Fibroblast of lung (primary cell): ENCODE measurements around the gene C2CD4C. TPM values are rescaled to one million over a fixed set of nuclear protein-coding genes. Genes with fewer than 3 reads are reported as not detected.

Experiments used
- DNase-seq, 2 donors: peaks; one replicate each; pipeline versions ENCODE4 v3.0.0 to v3.0.0-alpha.2; 2010; ENCODE audit warnings: low read depth in 2 of 2
- H2AFZ ChIP-seq: 2 replicates; pipeline ENCODE4 v1.5.1; 2012; ENCODE audit warnings: low read length, control low read depth, inconsistent platforms
- H3K27ac ChIP-seq: 2 replicates; pipeline ENCODE4 v1.5.1; 2011; ENCODE audit warnings: low read length, control low read depth; ENCODE audit not compliant: insufficient read depth
- H3K27me3 ChIP-seq: 2 replicates; pipeline ENCODE4 v1.5.1; 2011; ENCODE audit warnings: mild to moderate bottlenecking, low read length; ENCODE audit not compliant: control insufficient read depth, insufficient read depth
- H3K36me3 ChIP-seq: 2 replicates; pipeline ENCODE4 v1.5.1; 2011; ENCODE audit warnings: low read length; ENCODE audit not compliant: control insufficient read depth, insufficient read depth
- H3K4me1 ChIP-seq: 2 replicates; pipeline ENCODE4 v1.5.1; 2011; ENCODE audit warnings: low read length; ENCODE audit not compliant: control insufficient read depth, insufficient read depth; ENCODE audit errors: extremely low read depth
- H3K4me2 ChIP-seq: 2 replicates; pipeline ENCODE4 v1.5.1; 2011; ENCODE audit warnings: low read length, control low read depth; ENCODE audit not compliant: insufficient read depth; ENCODE audit errors: extremely low read depth
- H3K4me3 ChIP-seq, 4 experiments: fragments of 200-600 bp in 1 of 4; sonication (generic) in 1 of 4; replicated peaks in 1 of 4; 2 replicates each; pipeline ENCODE4 v1.5.1; 2011 to 2016; ENCODE audit warnings: low read length in 4 of 4, low read depth in 3 of 4, mild to moderate bottlenecking in 3 of 4, control low read depth in 2 of 4, inconsistent platforms in 1 of 4, mixed read lengths in 1 of 4; ENCODE audit not compliant: insufficient read depth in 1 of 4; ENCODE audit errors: control extremely low read depth in 1 of 4
- H3K79me2 ChIP-seq: 2 replicates; pipeline ENCODE4 v1.5.1; 2012; ENCODE audit warnings: mild to moderate bottlenecking, low read length, inconsistent platforms; ENCODE audit not compliant: control insufficient read depth, insufficient read depth
- H3K9ac ChIP-seq: 2 replicates; pipeline ENCODE4 v1.5.1; 2011; ENCODE audit warnings: mild to moderate bottlenecking, low read length, control low read depth; ENCODE audit not compliant: insufficient read depth
- H3K9me3 ChIP-seq: 2 replicates; pipeline ENCODE4 v1.5.1; 2012; ENCODE audit warnings: low read depth, low read length; ENCODE audit not compliant: control insufficient read depth, insufficient read depth
- H4K20me1 ChIP-seq: 2 replicates; pipeline ENCODE4 v1.5.1; 2011; ENCODE audit warnings: low read length; ENCODE audit not compliant: control insufficient read depth, insufficient read depth; ENCODE audit errors: extremely low read depth
- EZH2 ChIP-seq: IDR thresholded peaks from 2 replicates; pipeline ENCODE4 v1.5.1; 2012; ENCODE audit warnings: low read length, control low read depth, mild to moderate bottlenecking; ENCODE audit errors: missing control alignments
- polyA plus RNA-seq, 2 donors: library from polyadenylated mRNA; depleted of rRNA in 1 of 2; stranded (reverse) in 1 of 2; unstranded in 1 of 2; fragments of >200 nt; gene quantifications; 2 replicates each; pipeline ENCODE4 v1.2.1, GENCODE V29; 2011 to 2012; ENCODE audit warnings: missing spikeins in 1 of 2
- total RNA-seq: library from RNA; depleted of rRNA; stranded (reverse); fragments of >200 nt; gene quantifications from 2 replicates; pipeline ENCODE4 v1.2.1, GENCODE V29; 2014
- TF ChIP-seq, protein P1 (sequence below), 2 donors: IDR thresholded peaks in 1 of 2; conservative IDR thresholded peaks in 1 of 2; 1 replicate in 1 of 2; 2 replicates in 1 of 2; pipeline ENCODE4 v1.5.1; 2011 to 2012; ENCODE audit warnings: low read length in 2 of 2, control low read depth in 1 of 2, inconsistent platforms in 1 of 2, low read depth in 1 of 2, mild to moderate bottlenecking in 1 of 2

Gene C2CD4C
- total and polyA plus RNA-seq, 2 donors (not counting 1 experiment from before 2014, with no cell fraction given): 0.17 TPM; not detected in 1

DNA sequence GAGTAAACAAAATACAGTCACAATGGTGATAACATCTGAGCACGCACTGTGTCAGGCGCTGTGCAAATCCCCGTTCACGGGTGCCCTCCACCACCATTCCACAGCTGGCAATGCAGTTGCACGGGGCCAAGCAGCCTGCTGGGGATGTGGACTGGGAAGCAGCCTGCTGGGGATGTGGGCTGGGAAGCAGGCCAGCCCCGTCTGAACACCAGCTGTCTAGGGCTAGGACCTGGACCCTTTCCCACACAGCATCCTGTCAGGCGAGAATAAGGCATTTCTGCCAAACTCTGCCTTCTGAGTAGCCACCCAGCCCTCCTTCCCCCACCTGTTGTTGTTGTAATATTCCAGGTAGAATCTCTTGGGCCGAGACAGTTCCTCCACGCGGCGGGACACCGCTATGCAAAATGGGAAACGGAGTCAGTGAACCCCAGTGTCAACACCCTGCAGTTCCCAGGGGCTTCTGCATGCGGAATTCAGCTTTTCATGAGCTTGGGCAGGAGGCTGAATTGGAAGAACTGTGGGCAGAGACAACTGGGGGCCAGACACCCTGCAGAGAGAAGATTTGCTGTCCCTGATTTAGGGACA, 36.5 kb downstream of the C2CD4C start:
- no peak overlapping the region for H3K4me3 ChIP-seq
- H3K27ac ChIP-seq: no peak overlapping the region
- H4K20me1 ChIP-seq: no peaks in the 10 kb centered on the region
- H3K4me2 ChIP-seq: no peak overlapping the region
- peaks cover 29% of the 10 kb centered on the region for H3K27me3 ChIP-seq
- H3K36me3 ChIP-seq: no peaks in the 10 kb centered on the region
- H3K9ac ChIP-seq: no peak overlapping the region
- no peaks in the 10 kb centered on the region for H3K79me2 ChIP-seq
- peaks cover 2% of the 10 kb centered on the region for H3K4me1 ChIP-seq
- TF ChIP-seq EZH2: no peak
- TF ChIP-seq, protein P1, sequence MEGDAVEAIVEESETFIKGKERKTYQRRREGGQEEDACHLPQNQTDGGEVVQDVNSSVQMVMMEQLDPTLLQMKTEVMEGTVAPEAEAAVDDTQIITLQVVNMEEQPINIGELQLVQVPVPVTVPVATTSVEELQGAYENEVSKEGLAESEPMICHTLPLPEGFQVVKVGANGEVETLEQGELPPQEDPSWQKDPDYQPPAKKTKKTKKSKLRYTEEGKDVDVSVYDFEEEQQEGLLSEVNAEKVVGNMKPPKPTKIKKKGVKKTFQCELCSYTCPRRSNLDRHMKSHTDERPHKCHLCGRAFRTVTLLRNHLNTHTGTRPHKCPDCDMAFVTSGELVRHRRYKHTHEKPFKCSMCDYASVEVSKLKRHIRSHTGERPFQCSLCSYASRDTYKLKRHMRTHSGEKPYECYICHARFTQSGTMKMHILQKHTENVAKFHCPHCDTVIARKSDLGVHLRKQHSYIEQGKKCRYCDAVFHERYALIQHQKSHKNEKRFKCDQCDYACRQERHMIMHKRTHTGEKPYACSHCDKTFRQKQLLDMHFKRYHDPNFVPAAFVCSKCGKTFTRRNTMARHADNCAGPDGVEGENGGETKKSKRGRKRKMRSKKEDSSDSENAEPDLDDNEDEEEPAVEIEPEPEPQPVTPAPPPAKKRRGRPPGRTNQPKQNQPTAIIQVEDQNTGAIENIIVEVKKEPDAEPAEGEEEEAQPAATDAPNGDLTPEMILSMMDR (conservative IDR thresholded peaks at IDR 0.05 in 1 of 2, IDR thresholded peaks at IDR 0.05 in 1 of 2; ENCODE audit: low read depth in 1 of 2, low read length in 2 of 2): no peak
- no peak overlapping the region for H2AFZ ChIP-seq
- H3K9me3 ChIP-seq: no peaks in the 10 kb centered on the region
- DNase-seq: peak; percentile 78 to 81

DNA sequence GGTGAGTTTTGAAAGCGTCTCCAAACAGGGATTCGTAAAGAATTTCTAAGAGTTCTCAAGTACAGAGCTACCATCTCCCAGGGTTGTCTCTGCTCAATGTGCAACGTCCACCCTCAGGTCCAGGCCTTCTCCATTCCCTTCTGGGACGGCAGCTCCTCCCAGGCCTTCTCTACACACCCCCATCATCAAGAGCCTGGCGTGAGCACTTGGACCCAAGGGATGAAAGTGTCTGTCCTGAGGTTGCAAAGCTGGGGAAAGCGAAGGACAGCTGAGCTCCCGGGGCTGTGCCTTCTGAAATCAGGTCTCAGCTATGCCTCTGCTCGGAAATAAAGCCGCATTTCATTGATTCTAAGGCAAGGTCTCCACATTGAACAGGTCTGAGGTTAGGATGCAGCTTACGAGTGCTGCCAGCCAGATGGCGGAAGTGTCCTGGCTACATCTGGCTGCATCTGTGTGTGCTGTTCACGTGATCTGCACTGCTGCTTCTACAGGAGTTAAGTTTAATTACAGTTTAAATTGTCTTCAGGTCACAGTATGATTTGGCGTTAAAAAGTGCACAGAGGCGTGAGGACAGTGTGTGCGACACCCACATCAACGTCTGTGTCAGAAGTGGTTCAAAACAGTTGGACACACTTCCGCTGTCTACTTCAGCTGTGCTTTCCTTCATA, 37.3 kb downstream of the C2CD4C start:
- no peak for DNase-seq
- Histone ChIP-seq H3K36me3 (no peaks in the 10 kb centered on the region), H3K4me2 (no peak overlapping the region), H3K79me2 (no peaks in the 10 kb centered on the region), H3K27ac (no peak overlapping the region), H3K27me3 (peaks cover 29% of the 10 kb centered on the region), H3K9ac (no peak overlapping the region), H3K4me1 (peaks cover 2% of the 10 kb centered on the region), H3K9me3 (no peaks in the 10 kb centered on the region), H2AFZ (no peak overlapping the region), H3K4me3 (no peak overlapping the region), H4K20me1 (no peaks in the 10 kb centered on the region)
- TF ChIP-seq EZH2: no peak
- TF ChIP-seq, protein P1 (conservative IDR thresholded peaks at IDR 0.05 in 1 of 2, IDR thresholded peaks at IDR 0.05 in 1 of 2; ENCODE audit: low read depth in 1 of 2, low read length in 2 of 2): no peak

DNA sequence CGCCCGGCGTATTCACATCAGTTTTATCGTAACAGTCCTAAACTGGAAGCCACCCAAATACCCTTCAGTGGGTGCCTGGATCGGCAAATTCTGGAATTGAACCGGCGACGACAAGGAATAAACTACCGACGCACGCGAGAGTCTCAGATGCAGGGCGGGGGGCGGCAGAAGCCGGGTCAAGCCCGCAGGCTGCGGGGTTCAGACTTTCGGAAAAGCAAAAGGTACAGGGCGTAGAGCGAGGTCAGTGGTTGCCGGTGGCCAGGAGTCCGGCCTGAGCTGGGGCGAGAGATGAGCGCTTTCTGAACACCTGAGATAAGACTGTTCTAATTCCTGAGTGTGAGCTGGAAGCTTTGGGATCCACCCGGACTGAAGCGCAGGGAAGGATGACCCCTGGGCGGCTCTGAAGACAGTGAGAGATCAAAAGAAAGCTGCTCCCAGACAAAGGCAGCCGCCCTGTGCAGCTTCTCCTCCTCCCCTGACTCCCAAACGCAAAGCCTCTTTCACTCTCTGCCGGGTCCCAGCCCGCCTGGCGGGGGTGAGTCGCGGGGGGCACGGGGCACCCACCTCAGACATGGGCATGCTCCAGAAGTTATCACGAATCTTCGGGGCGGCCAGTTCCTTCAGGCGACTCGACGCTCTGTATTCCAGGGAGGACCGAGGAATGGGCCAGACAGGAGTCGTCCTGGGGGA, 38.2 kb downstream of the C2CD4C start:
- Histone ChIP-seq H3K9me3 (no peaks in the 10 kb centered on the region), H4K20me1 (no peaks in the 10 kb centered on the region), H3K79me2 (no peaks in the 10 kb centered on the region), H3K36me3 (no peaks in the 10 kb centered on the region), H3K4me3 (no peak overlapping the region), H3K27me3 (peaks cover 29% of the 10 kb centered on the region), H3K9ac (no peak overlapping the region), H3K4me1 (peaks cover 2% of the 10 kb centered on the region), H3K4me2 (no peak overlapping the region), H3K27ac (no peak overlapping the region), H2AFZ (no peak overlapping the region)
- DNase-seq: no peak
- TF ChIP-seq, protein P1 (conservative IDR thresholded peaks at IDR 0.05 in 1 of 2, IDR thresholded peaks at IDR 0.05 in 1 of 2; ENCODE audit: low read depth in 1 of 2, low read length in 2 of 2): no peak
- TF ChIP-seq EZH2: no peak
